ENCODE results near the gene CEPT1. TPM values are rescaled to one million over a fixed set of nuclear protein-coding genes. Genes with fewer than 3 reads are reported as not detected.

Gene CEPT1
- total RNA-seq, 1 experiment from 2014 or later: 33.6 TPM

- peaks cover 8% of the 10 kb centered on the region; the same call in 1 of the 2 replicates for H3F3A ChIP-seq (ENCODE audit: insufficient read depth, low read depth)
- peaks cover 28% of the 10 kb centered on the region for H3K4me1 ChIP-seq (replicated peaks; ENCODE audit: insufficient read depth)
- no TSS peak for BruUV-seq (replicated peaks)
- H3K27ac ChIP-seq: peak overlapping the region; percentile 70
- DNase-seq: peak in 1 of 2 experiments; percentile 68
- TF ChIP-seq CTCF (conservative IDR thresholded peaks at IDR 0.05) (no peak), EZH2 (IDR thresholded peaks at IDR 0.05; ENCODE audit: low read depth) (no peak)
- H3K36me3 ChIP-seq (ENCODE audit: low read depth): peaks cover 16% of the 10 kb centered on the region; the same call in 1 of the 2 replicates
- intact Hi-C loops (cut with micrococcal nuclease; ENCODE audit: unreplicated experiment): loop anchor here (10.0 kb wide), 1 partner anchor 303 kb away; the partner anchor contains the start of genes ATP5PB and WDR77
- POLR2A ChIA-PET (ENCODE audit: unreplicated experiment): interaction anchor here (0.6 kb wide), 1 partner anchor 10 kb away, joined by 3 read pairs; no protein-coding TSS in a partner anchor
- H3K4me2 ChIP-seq: peak overlapping the region; percentile 98
- H2AFZ ChIP-seq: no peak overlapping the region
- peak overlapping the region; percentile 72 for H3K4me3 ChIP-seq
- no peaks in the 10 kb centered on the region for H3K27me3 ChIP-seq (ENCODE audit: insufficient read depth, low read depth)
- no peaks in the 10 kb centered on the region for H3K9me2 ChIP-seq (ENCODE audit: insufficient read depth)
- H3K9me3 ChIP-seq (ENCODE audit: insufficient read depth, low read depth): no peaks in the 10 kb centered on the region
- CTCF ChIA-PET: interaction anchor here (0.7 kb wide), 1 partner anchor 307 kb away, joined by 3 read pairs; no protein-coding TSS in a partner anchor
- peaks cover 83% of the 10 kb centered on the region for H3K79me2 ChIP-seq (ENCODE audit: low read depth)
- H4K20me1 ChIP-seq (ENCODE audit: insufficient read depth): peaks cover 21% of the 10 kb centered on the region
These were observed 1.5 kb downstream of the CEPT1 start for GRCh38 chr1:111141245-111142220.

- H2AFZ ChIP-seq: no peak overlapping the region
- peaks cover 25% of the 10 kb centered on the region for H4K20me1 ChIP-seq (ENCODE audit: insufficient read depth)
- no peak for TF ChIP-seq CTCF (conservative IDR thresholded peaks at IDR 0.05)
- TF ChIP-seq EZH2 (IDR thresholded peaks at IDR 0.05; ENCODE audit: low read depth): no peak
- H3F3A ChIP-seq (ENCODE audit: insufficient read depth, low read depth): peaks cover 8% of the 10 kb centered on the region; the same call in 1 of the 2 replicates
- no peaks in the 10 kb centered on the region for H3K27me3 ChIP-seq (ENCODE audit: insufficient read depth, low read depth)
- H3K36me3 ChIP-seq (ENCODE audit: low read depth): peaks cover 12% of the 10 kb centered on the region; the same call in 1 of the 2 replicates
- peak overlapping the region; percentile 72; the same call in 1 of the 2 replicates for H3K4me3 ChIP-seq
- CTCF ChIA-PET: interaction anchor here (0.7 kb wide), 1 partner anchor 306 kb away, joined by 3 read pairs; no protein-coding TSS in a partner anchor
- H3K79me2 ChIP-seq (ENCODE audit: low read depth): peaks cover 89% of the 10 kb centered on the region
- H3K9me2 ChIP-seq (ENCODE audit: insufficient read depth): no peaks in the 10 kb centered on the region
- BruUV-seq (replicated peaks): no TSS peak
- H3K27ac ChIP-seq: no peak overlapping the region
- no peaks in the 10 kb centered on the region for H3K9me3 ChIP-seq (ENCODE audit: insufficient read depth, low read depth)
- intact Hi-C loops (cut with micrococcal nuclease; ENCODE audit: unreplicated experiment): loop anchor here (10.0 kb wide), 1 partner anchor 302 kb away; the partner anchor contains the start of genes ATP5PB and WDR77
- DNase-seq: no peak
- POLR2A ChIA-PET (ENCODE audit: unreplicated experiment): interaction anchor here (0.6 kb wide), 1 partner anchor 9 kb away, joined by 3 read pairs; no protein-coding TSS in a partner anchor
- peak overlapping the region; percentile 98 for H3K4me2 ChIP-seq
- H3K4me1 ChIP-seq (replicated peaks; ENCODE audit: insufficient read depth): peaks cover 28% of the 10 kb centered on the region
These were observed 2.4 kb downstream of the CEPT1 start for GRCh38 chr1:111142356-111142975.

- H3K36me3 ChIP-seq (ENCODE audit: low read depth): peaks cover 31% of the 10 kb centered on the region
- no peaks in the 10 kb centered on the region for H3K9me3 ChIP-seq (ENCODE audit: insufficient read depth, low read depth)
- peaks cover 28% of the 10 kb centered on the region for H4K20me1 ChIP-seq (ENCODE audit: insufficient read depth)
- BruUV-seq (replicated peaks): no TSS peak
- no peak overlapping the region for H2AFZ ChIP-seq
- H3K4me1 ChIP-seq (replicated peaks; ENCODE audit: insufficient read depth): peaks cover 20% of the 10 kb centered on the region
- H3K27ac ChIP-seq: no peak overlapping the region
- no peaks in the 10 kb centered on the region for H3K27me3 ChIP-seq (ENCODE audit: insufficient read depth, low read depth)
- ChIA-PET POLR2A (ENCODE audit: unreplicated experiment) (no interaction called here), CTCF (no interaction called here)
- H3F3A ChIP-seq (ENCODE audit: insufficient read depth, low read depth): peaks cover 3% of the 10 kb centered on the region; the same call in 1 of the 2 replicates
- H3K9me2 ChIP-seq (ENCODE audit: insufficient read depth): no peaks in the 10 kb centered on the region
- DNase-seq: no peak
- peaks cover 78% of the 10 kb centered on the region for H3K79me2 ChIP-seq (ENCODE audit: low read depth)
- no peak overlapping the region for H3K4me2 ChIP-seq
- no peak overlapping the region for H3K4me3 ChIP-seq
- no peak for TF ChIP-seq EZH2 (IDR thresholded peaks at IDR 0.05; ENCODE audit: low read depth)
- no peak for TF ChIP-seq CTCF (conservative IDR thresholded peaks at IDR 0.05)
- intact Hi-C loops (cut with micrococcal nuclease; ENCODE audit: unreplicated experiment): loop anchor here (10.0 kb wide), 1 partner anchor 299 kb away; the partner anchor contains the start of genes ATP5PB and WDR77
These were observed 5.5 kb downstream of the CEPT1 start for GRCh38 chr1:111145542-111145941.
